ENCODE data around the gene PCSK9. TPM values are rescaled to one million over a fixed set of nuclear protein-coding genes. Genes with fewer than 3 reads are reported as not detected.
A peak's percentile ranks its signal among the peaks of the same experiment; 100 is the strongest.

PCSK9 gene
- total and polyA plus RNA-seq, 11 donors: 0.04 to 0.45 TPM; not detected in 9

DNA sequence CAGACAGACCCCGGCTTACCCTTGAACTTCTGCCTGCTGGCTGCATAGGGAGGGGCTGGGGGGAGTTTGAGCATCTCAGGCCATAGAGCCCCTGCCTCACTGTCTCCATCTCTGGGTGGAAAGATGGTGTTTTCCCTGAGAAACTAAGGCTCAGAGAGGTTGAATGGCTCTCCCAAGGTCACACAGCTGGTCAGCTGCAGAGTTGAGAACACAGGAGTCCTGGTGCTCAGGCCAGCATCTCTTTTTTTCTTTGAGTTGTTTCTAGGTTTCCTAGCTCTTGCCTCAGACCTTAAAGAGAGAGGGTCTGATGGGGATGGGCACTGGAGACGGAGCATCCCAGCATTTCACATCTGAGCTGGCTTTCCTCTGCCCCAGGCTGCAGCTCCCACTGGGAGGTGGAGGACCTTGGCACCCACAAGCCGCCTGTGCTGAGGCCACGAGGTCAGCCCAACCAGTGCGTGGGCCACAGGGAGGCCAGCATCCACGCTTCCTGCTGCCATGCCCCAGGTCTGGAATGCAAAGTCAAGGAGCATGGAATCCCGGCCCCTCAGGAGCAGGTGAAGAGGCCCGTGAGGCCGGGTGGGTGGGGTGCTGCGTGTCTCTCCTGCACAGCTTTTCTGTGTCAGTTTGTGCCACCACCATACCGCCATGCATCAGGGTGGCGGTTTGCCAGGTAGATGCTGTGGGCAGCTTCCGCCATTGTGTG lies 21.8 kb downstream of the PCSK9 start:
- intact Hi-C loops (cut with DNase I): no loop called here
- TF ChIP-seq POLR2A (IDR thresholded peaks at IDR 0.05) (no peak), CTCF (IDR thresholded peaks at IDR 0.05) (no peak)
- H3K36me3 ChIP-seq: peaks cover 0 to 2% (median 0%) of the 10 kb centered on the region in 9 donors
- DNase-seq: no peak
- no peaks in the 10 kb centered on the region for H3K27me3 ChIP-seq
- H3K9me3 ChIP-seq: no peaks in the 10 kb centered on the region
- no peak overlapping the region for H3K27ac ChIP-seq
- peaks cover 0 to 23% (median 17%) of the 10 kb centered on the region in 12 donors for H3K4me1 ChIP-seq
- no peak for ATAC-seq
- 79 to 83% (median 82%) methylated on average over 12 to 13 of the region's 13 CpGs for WGBS, 4 donors
- no peak overlapping the region for H3K4me3 ChIP-seq

DNA sequence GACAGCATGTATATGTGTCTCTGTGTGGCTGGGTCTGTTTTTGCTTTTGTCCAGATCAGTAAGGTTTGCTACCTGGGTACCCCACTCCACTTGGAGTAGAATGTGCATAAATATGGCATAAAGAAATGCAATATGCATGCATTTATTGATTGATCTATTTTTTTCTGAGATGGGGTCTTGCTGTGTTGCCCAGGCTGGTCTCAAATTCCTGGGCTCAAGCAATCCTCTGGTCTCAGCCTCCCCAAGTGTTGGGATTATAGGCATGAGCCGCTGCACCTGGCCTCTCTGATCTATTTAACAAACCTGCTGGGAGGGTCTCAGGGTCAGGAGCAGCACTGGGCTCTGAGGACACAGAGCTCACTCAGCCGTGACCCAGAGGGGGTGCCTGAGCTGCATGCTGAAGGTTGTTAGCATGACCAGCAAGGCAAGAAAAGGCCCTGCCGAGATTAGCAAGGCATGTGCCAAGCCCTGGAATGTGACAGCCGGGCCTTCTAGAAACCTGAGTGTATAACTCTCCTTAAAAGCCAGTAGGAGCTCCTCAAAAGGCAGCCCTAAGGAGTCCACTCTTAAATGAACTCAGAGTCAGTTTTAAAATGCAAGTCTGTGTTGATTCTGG lies 22.5 kb downstream of the PCSK9 start:
- H3K4me3 ChIP-seq: no peak overlapping the region
- DNase-seq: no peak
- H3K9me3 ChIP-seq: no peaks in the 10 kb centered on the region
- peaks cover 0 to 9% (median 6%) of the 10 kb centered on the region in 9 donors for H3K36me3 ChIP-seq
- intact Hi-C loops (cut with DNase I): no loop called here
- no peak for ATAC-seq
- no peaks in the 10 kb centered on the region for H3K27me3 ChIP-seq
- TF ChIP-seq POLR2A (IDR thresholded peaks at IDR 0.05): no peak
- 51 to 68% (median 60%) methylated on average over 4 of the region's 4 CpGs for WGBS, 4 donors
- H3K4me1 ChIP-seq: peaks cover 0 to 30% (median 20%) of the 10 kb centered on the region in 12 donors
- no peak overlapping the region for H3K27ac ChIP-seq

- DNase-seq (no peak), ATAC-seq (peak in 1 of 4 donors; percentile 2)
- Histone ChIP-seq H3K4me1 (peaks cover 0 to 41% (median 22%) of the 10 kb centered on the region in 12 donors), H3K27ac (no peak overlapping the region), H3K4me3 (no peak overlapping the region), H3K36me3 (peaks cover 0 to 20% (median 12%) of the 10 kb centered on the region in 9 donors), H3K9me3 (no peaks in the 10 kb centered on the region), H3K27me3 (no peaks in the 10 kb centered on the region)
- WGBS, 4 donors: 91% methylated on average over 16 to 29 of the region's 29 CpGs
- no peak for TF ChIP-seq CTCF (IDR thresholded peaks at IDR 0.05)
- no peak for TF ChIP-seq POLR2A (IDR thresholded peaks at IDR 0.05)
- intact Hi-C loops (cut with DNase I): no loop called here
Measured at GRCh38 chr1:55062801-55063576, 23.6 kb downstream of the PCSK9 start.

- DNase-seq (no peak), ATAC-seq (peak in 1 of 4 donors; percentile 0)
- WGBS, 4 donors: 85 to 94% (median 89%) methylated on average over 8 to 9 of the region's 9 CpGs
- TF ChIP-seq CTCF (IDR thresholded peaks at IDR 0.05) (no peak), POLR2A (IDR thresholded peaks at IDR 0.05) (no peak)
- H3K27ac ChIP-seq: peak overlapping the region in 1 of 12 donors; percentile 69
- no peaks in the 10 kb centered on the region for H3K27me3 ChIP-seq
- peaks cover 0 to 25% (median 17%) of the 10 kb centered on the region in 9 donors for H3K36me3 ChIP-seq
- intact Hi-C loops (cut with DNase I): no loop called here
- no peaks in the 10 kb centered on the region for H3K9me3 ChIP-seq
- H3K4me1 ChIP-seq: peaks cover 0 to 42% (median 22%) of the 10 kb centered on the region in 12 donors
- H3K4me3 ChIP-seq: no peak overlapping the region
Measured at GRCh38 chr1:55063577-55063942, 24.2 kb downstream of the PCSK9 start.

Measured in heart left ventricle (tissue), 16 donors.